IMR-90 (cell line): Measurements from ENCODE around the gene CYP2C18. TPM values are rescaled to one million over a fixed set of nuclear protein-coding genes. Genes with fewer than 3 reads are reported as not detected.

ENCODE experiments used
- ATAC-seq: fragments of 200-7000 bp; cut with Tn5 transposase; 2 replicates; pipeline ENCODE4 v1.9.1; 2020; ENCODE audit warnings: low read depth, mild to moderate bottlenecking, moderate library complexity
- BruUV-seq: library from RNA; stranded (reverse); fragments of 400-500 nt; replicated peaks from 2 replicates; lab custom pipeline; 2021; lab: Mats Ljungman, UMichigan
- CTCF ChIA-PET: fragments of 300-600 bp; formaldehyde crosslinking; extraction: SDS; loops from one replicate; lab custom pipeline; 2021; ENCODE audit warnings: antibody characterized with exemption; lab: Yijun Ruan, JAX
- POLR2A ChIA-PET: fragments of 300-600 bp; sonication (Branson Sonifier 250); formaldehyde crosslinking; loops from one replicate; lab custom pipeline; 2022; ENCODE audit warnings: antibody characterized with exemption; ENCODE audit not compliant: unreplicated experiment; lab: Charles Lee
- DNase-seq: peaks from one replicate; pipeline ENCODE4 v3.0.0; 2013
- H2AFZ ChIP-seq: replicated peaks from 2 replicates; pipeline ENCODE3; 2013; ENCODE audit warnings: low read length, mild to moderate bottlenecking; ENCODE audit not compliant: poor library complexity
- H2AK5ac ChIP-seq: 2 replicates; pipeline ENCODE4 v1.6.1; 2013; ENCODE audit warnings: low read depth, low read length, inconsistent platforms
- H2AK9ac ChIP-seq: replicated peaks from 2 replicates; pipeline ENCODE3; 2013; ENCODE audit warnings: mild to moderate bottlenecking, low read depth, low read length, moderate library complexity; ENCODE audit not compliant: poor library complexity
- H2BK120ac ChIP-seq: 2 replicates; pipeline ENCODE4 v1.6.1; 2013; ENCODE audit warnings: low read depth, low read length, inconsistent platforms
- H2BK15ac ChIP-seq: 3 replicates; pipeline ENCODE4 v1.6.1; 2013; ENCODE audit warnings: low read depth, low read length, inconsistent platforms
- H2BK20ac ChIP-seq: 2 replicates; pipeline ENCODE4 v1.6.1; 2013; ENCODE audit warnings: low read depth, mild to moderate bottlenecking, inconsistent platforms, low read length, moderate library complexity
- H2BK5ac ChIP-seq: 2 replicates; pipeline ENCODE4 v1.6.1; 2013; ENCODE audit warnings: mild to moderate bottlenecking, low read depth, low read length, inconsistent platforms; ENCODE audit not compliant: poor library complexity, severe bottlenecking
- H3K14ac ChIP-seq: replicated peaks from 2 replicates; pipeline ENCODE4 v1.6.1; 2013; ENCODE audit warnings: low read depth, low read length, inconsistent platforms
- H3K18ac ChIP-seq: 2 replicates; pipeline ENCODE4 v1.6.1; 2013; ENCODE audit warnings: low read depth, low read length, control low read depth
- H3K23ac ChIP-seq: 2 replicates; pipeline ENCODE4 v1.6.1; 2013; ENCODE audit warnings: low read depth, low read length, inconsistent platforms
- H3K27ac ChIP-seq: 2 replicates; pipeline ENCODE4 v1.5.1; 2013; ENCODE audit warnings: mild to moderate bottlenecking, control low read depth, low read length; ENCODE audit not compliant: insufficient read depth
- H3K27me3 ChIP-seq: 2 replicates; pipeline ENCODE4 v1.6.1; 2013; ENCODE audit warnings: low read length; ENCODE audit not compliant: control insufficient read depth, insufficient read depth
- H3K36me3 ChIP-seq: 2 replicates; pipeline ENCODE4 v1.6.1; 2013; ENCODE audit warnings: low read length, mixed read lengths; ENCODE audit not compliant: control insufficient read depth, insufficient read depth
- H3K4ac ChIP-seq: 2 replicates; pipeline ENCODE4 v1.6.1; 2013; ENCODE audit warnings: low read depth, low read length, inconsistent platforms
- H3K4me1 ChIP-seq: 2 replicates; pipeline ENCODE4 v1.6.1; 2013; ENCODE audit warnings: low read length, mixed read lengths; ENCODE audit not compliant: control insufficient read depth, insufficient read depth
- H3K4me2 ChIP-seq: 2 replicates; pipeline ENCODE4 v1.6.1; 2013; ENCODE audit warnings: low read depth, mild to moderate bottlenecking, control low read depth, low read length, moderate library complexity
- H3K4me3 ChIP-seq: 2 replicates; pipeline ENCODE4 v1.5.1; 2013; ENCODE audit warnings: low read depth, mild to moderate bottlenecking, control low read depth, low read length, moderate library complexity; ENCODE audit not compliant: insufficient read depth
- H3K56ac ChIP-seq: 2 replicates; pipeline ENCODE4 v1.6.1; 2013; ENCODE audit warnings: low read length, inconsistent platforms; ENCODE audit not compliant: insufficient read depth; ENCODE audit errors: extremely low read depth
- H3K79me1 ChIP-seq, 2 experiments: 2 replicates each; pipeline ENCODE4 v1.6.1; 2013; ENCODE audit warnings: low read length in 2 of 2, inconsistent platforms in 1 of 2, low read depth in 1 of 2
- H3K9ac ChIP-seq: 2 replicates; pipeline ENCODE4 v1.6.1; 2013; ENCODE audit warnings: low read depth, low read length, control low read depth
- H3K9me1 ChIP-seq: 2 replicates; pipeline ENCODE4 v1.6.1; 2013; ENCODE audit warnings: low read length, inconsistent platforms; ENCODE audit not compliant: insufficient read depth
- H3K9me3 ChIP-seq: 2 replicates; pipeline ENCODE4 v1.6.1; 2013; ENCODE audit warnings: low read length; ENCODE audit not compliant: control insufficient read depth, insufficient read depth
- H4K20me1 ChIP-seq: 2 replicates; pipeline ENCODE4 v1.6.1; 2013; ENCODE audit warnings: low read length, inconsistent platforms; ENCODE audit not compliant: insufficient read depth
- H4K5ac ChIP-seq: 2 replicates; pipeline ENCODE4 v1.6.1; 2013; ENCODE audit warnings: mild to moderate bottlenecking, low read depth, low read length, control low read depth
- H4K8ac ChIP-seq, 2 experiments: 2 replicates each; pipeline ENCODE4 v1.6.1; 2013; ENCODE audit warnings: low read depth in 2 of 2, low read length in 2 of 2, control low read depth in 1 of 2, inconsistent platforms in 1 of 2
- H4K91ac ChIP-seq: 2 replicates; pipeline ENCODE4 v1.6.1; 2013; ENCODE audit warnings: low read depth, low read length, inconsistent platforms; ENCODE audit not compliant: insufficient read depth
- BHLHE40 ChIP-seq: fragments of 150-350 bp; IDR thresholded peaks from 2 replicates; pipeline ENCODE4 v1.6.1; 2016; ENCODE audit warnings: mild to moderate bottlenecking, low read depth, low read length
- CEBPB ChIP-seq: IDR thresholded peaks from 2 replicates; pipeline ENCODE4 v1.6.1; 2012; ENCODE audit warnings: low read depth, low read length, improper control_type of control experiment
- FOS ChIP-seq: fragments of 150-350 bp; IDR thresholded peaks from 2 replicates; pipeline ENCODE4 v1.6.1; 2016; ENCODE audit warnings: low read depth, low read length
- MAFK ChIP-seq: IDR thresholded peaks from 2 replicates; pipeline ENCODE4 v1.6.1; 2012; ENCODE audit warnings: low read depth, low read length, improper control_type of control experiment
- MXI1 ChIP-seq: IDR thresholded peaks from 2 replicates; pipeline ENCODE4 v1.6.1; 2012; ENCODE audit warnings: low read depth, mild to moderate bottlenecking, low read length, moderate library complexity, borderline replicate concordance
- POLR2A ChIP-seq: IDR thresholded peaks from 2 replicates; pipeline ENCODE4 v1.6.1; 2012; ENCODE audit warnings: mild to moderate bottlenecking, low read depth, low read length
- RAD21 ChIP-seq: IDR thresholded peaks from 2 replicates; pipeline ENCODE4 v1.6.1; 2012; ENCODE audit warnings: low read length, improper control_type of control experiment
- RFX5 ChIP-seq: IDR thresholded peaks from 2 replicates; pipeline ENCODE4 v1.8.0; 2012; ENCODE audit warnings: low read depth, mild to moderate bottlenecking, low read length, moderate library complexity
- WGBS, 2 experiments: methylation state at CpG; one replicate each; pipeline versions ENCODE4 v1.1.5 to v1.1.7; 2013; ENCODE audit warnings: missing lambda C conversion rate in 2 of 2; ENCODE audit not compliant: insufficient read length in 1 of 2; ENCODE audit errors: extremely low coverage in 2 of 2; 5-methylcytosine and 5-hydroxymethylcytosine counted together
- dilution Hi-C: fragments of 300-500 bp; cut with HindIII; formaldehyde crosslinking; loops from one replicate; pipeline ENCODE4 v1.14.3; 2018; ENCODE audit warnings: low sequenced_read_pairs; ENCODE audit not compliant: unreplicated experiment
- in situ Hi-C: fragments of 300-500 bp; cut with MboI; formaldehyde crosslinking; loops from 3 replicates; pipeline ENCODE4 v1.14.3; 2019; ENCODE audit warnings: low sequenced_read_pairs, inconsistent platforms, mixed read lengths
- intact Hi-C: fragments of 100-400 bp; cut with micrococcal nuclease; formaldehyde crosslinking; loops from 2 replicates; pipeline ENCODE4 v1.10.0; 2022
- polyA plus RNA-seq, 3 experiments: library from polyadenylated mRNA; depleted of rRNA; stranded (reverse); fragments of >200 nt; gene quantifications; 2 replicates each; pipeline ENCODE4 v1.2.3, GENCODE V29; 2012; ENCODE audit warnings: low replicate concordance in 1 of 3
- total RNA-seq: library from RNA; depleted of rRNA; stranded (reverse); fragments of >200 nt; gene quantifications from 2 replicates; pipeline ENCODE4 v1.2.3, GENCODE V29; 2012
- TF ChIP-seq, protein P1 (sequence below): fragments of 150-350 bp; IDR thresholded peaks from 2 replicates; pipeline ENCODE4 v1.6.1; 2016; ENCODE audit warnings: low read depth, mild to moderate bottlenecking, low read length, moderate library complexity, borderline replicate concordance

Gene CYP2C18
- total and polyA plus RNA-seq, 2 of the 4 experiments (the other 2 are of a cell fraction), result not detected

- H3K4me2 ChIP-seq, result no peak overlapping the region
- H3K79me1 ChIP-seq, result no peaks in the 10 kb centered on the region
- no peak overlapping the region for H2AK5ac ChIP-seq
- H4K20me1 ChIP-seq, result no peaks in the 10 kb centered on the region
- H2AK9ac ChIP-seq, result no peak overlapping the region
- no peaks in the 10 kb centered on the region for H3K27me3 ChIP-seq
- no peak overlapping the region for H4K5ac ChIP-seq
- peaks cover 7% of the 10 kb centered on the region for H3K9me3 ChIP-seq
- no peak overlapping the region for H3K27ac ChIP-seq
- H2BK120ac ChIP-seq, result no peak overlapping the region
- no peak overlapping the region for H2BK5ac ChIP-seq
- intact Hi-C loops (no loop called here), in situ Hi-C loops (no loop called here), dilution Hi-C loops (no loop called here)
- BruUV-seq, result no TSS peak
- TF ChIP-seq FOS, result no peak
- TF ChIP-seq RAD21, result no peak
- TF ChIP-seq MAFK, result no peak
- TF ChIP-seq, protein P1, sequence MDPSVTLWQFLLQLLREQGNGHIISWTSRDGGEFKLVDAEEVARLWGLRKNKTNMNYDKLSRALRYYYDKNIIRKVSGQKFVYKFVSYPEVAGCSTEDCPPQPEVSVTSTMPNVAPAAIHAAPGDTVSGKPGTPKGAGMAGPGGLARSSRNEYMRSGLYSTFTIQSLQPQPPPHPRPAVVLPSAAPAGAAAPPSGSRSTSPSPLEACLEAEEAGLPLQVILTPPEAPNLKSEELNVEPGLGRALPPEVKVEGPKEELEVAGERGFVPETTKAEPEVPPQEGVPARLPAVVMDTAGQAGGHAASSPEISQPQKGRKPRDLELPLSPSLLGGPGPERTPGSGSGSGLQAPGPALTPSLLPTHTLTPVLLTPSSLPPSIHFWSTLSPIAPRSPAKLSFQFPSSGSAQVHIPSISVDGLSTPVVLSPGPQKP, result no peak
- TF ChIP-seq BHLHE40, result no peak
- no peak for TF ChIP-seq MXI1
- TF ChIP-seq RFX5, result no peak
- no peak for TF ChIP-seq POLR2A
- TF ChIP-seq CEBPB, result no peak
- ChIA-PET CTCF (no interaction called here), POLR2A (no interaction called here)
- H2BK20ac ChIP-seq, result no peak overlapping the region
- no peak overlapping the region for H3K18ac ChIP-seq
- H3K36me3 ChIP-seq, result no peaks in the 10 kb centered on the region
- no peaks in the 10 kb centered on the region for H3K9me1 ChIP-seq
- no peak overlapping the region for H3K56ac ChIP-seq
- no peak overlapping the region for H4K91ac ChIP-seq
- no peak overlapping the region for H2BK15ac ChIP-seq
- H3K14ac ChIP-seq, result no peak overlapping the region
- H3K4me3 ChIP-seq, result no peak overlapping the region
- no CpG with 5 or more reads among the region's 1 CpG for WGBS, 2 experiments
- H3K9ac ChIP-seq, result no peak overlapping the region
- H3K23ac ChIP-seq, result no peak overlapping the region
- H2AFZ ChIP-seq, result no peak overlapping the region
- no peaks in the 10 kb centered on the region for H3K4me1 ChIP-seq
- no peak for ATAC-seq
- H3K4ac ChIP-seq, result no peak overlapping the region
- no peak overlapping the region for H4K8ac ChIP-seq
- no peak for DNase-seq
Measured at GRCh38 chr10:94706089-94706488, 22.6 kb downstream of the CYP2C18 start.
